Panc1 (cell line): ENCODE data around the gene ABTB2. TPM values are rescaled to one million over a fixed set of nuclear protein-coding genes. Genes with fewer than 3 reads are reported as not detected.

ENCODE experiments used
- ATAC-seq: fragments of 200-7000 bp; cut with Tn5 transposase; 2 replicates; pipeline ENCODE4 v1.9.1; 2020; ENCODE audit warnings: mild to moderate bottlenecking, moderate library complexity
- BruUV-seq: library from RNA; stranded (reverse); fragments of 400-500 nt; replicated peaks from 2 replicates; lab custom pipeline; 2021; lab: Mats Ljungman, UMichigan
- CTCF ChIA-PET: fragments of 300-600 bp; sonication (Branson Sonifier 250); formaldehyde crosslinking; loops from one replicate; lab custom pipeline; 2022; ENCODE audit warnings: antibody characterized with exemption; lab: Charles Lee
- POLR2A ChIA-PET: fragments of 300-600 bp; sonication (Branson Sonifier 250); formaldehyde crosslinking; loops from one replicate; lab custom pipeline; 2022; ENCODE audit warnings: antibody characterized with exemption; lab: Charles Lee
- DNase-seq: peaks from one replicate; pipeline ENCODE4 v3.0.0-alpha.2; 2010; ENCODE audit warnings: low read depth, low spot score
- H3K27ac ChIP-seq: 2 replicates; pipeline ENCODE4 v1.5.1; 2011; ENCODE audit warnings: mild to moderate bottlenecking, low read length, inconsistent platforms
- H3K27me3 ChIP-seq: fragments of 200-500 bp; sonication (Bioruptor generic); 2 replicates; pipeline ENCODE4 v1.6.0; 2014; ENCODE audit warnings: low read length, inconsistent platforms; ENCODE audit not compliant: control insufficient read depth, insufficient read depth
- H3K36me3 ChIP-seq: fragments of 200-500 bp; sonication (Bioruptor generic); 2 replicates; pipeline ENCODE4 v1.5.1; 2014; ENCODE audit warnings: inconsistent platforms, mild to moderate bottlenecking, low read length, moderate library complexity; ENCODE audit not compliant: control insufficient read depth, insufficient read depth
- H3K4me1 ChIP-seq: 2 replicates; pipeline ENCODE4 v1.5.1; 2011; ENCODE audit warnings: inconsistent platforms, mild to moderate bottlenecking, low read length, moderate library complexity; ENCODE audit not compliant: control insufficient read depth, insufficient read depth
- H3K4me3 ChIP-seq, 2 experiments: 2 replicates each; pipeline ENCODE4 v1.5.1; 2011 to 2012; ENCODE audit warnings: low read depth in 2 of 2, low read length in 2 of 2, mild to moderate bottlenecking in 2 of 2, inconsistent platforms in 1 of 2, moderate library complexity in 1 of 2
- H3K9me3 ChIP-seq: fragments of 200-500 bp; sonication (Bioruptor generic); 2 replicates; pipeline ENCODE4 v1.5.1; 2014; ENCODE audit warnings: low read depth, mild to moderate bottlenecking, inconsistent platforms, low read length, moderate library complexity; ENCODE audit not compliant: control insufficient read depth, insufficient read depth
- CTCF ChIP-seq: fragments of 450-650 bp; IDR thresholded peaks from 2 replicates; pipeline ENCODE4 v1.5.1; 2017; ENCODE audit warnings: mild to moderate bottlenecking
- POLR2AphosphoS5 ChIP-seq: IDR thresholded peaks from 2 replicates; pipeline ENCODE4 v1.6.1; 2012; ENCODE audit warnings: mild to moderate bottlenecking, low read depth, low read length, moderate library complexity
- REST ChIP-seq, 2 experiments: IDR thresholded peaks; 2 replicates each; pipeline ENCODE4 v1.6.1; 2011 to 2012; ENCODE audit warnings: low read depth in 2 of 2, control low read depth in 1 of 2, low read length in 1 of 2, mild to moderate bottlenecking in 1 of 2, moderate library complexity in 1 of 2; ENCODE audit not compliant: insufficient read depth in 1 of 2
- SIN3A ChIP-seq: IDR thresholded peaks from 2 replicates; pipeline ENCODE4 v1.6.1; 2012; ENCODE audit warnings: low read depth, mild to moderate bottlenecking, low read length, moderate library complexity, borderline replicate concordance; ENCODE audit not compliant: insufficient read depth
- TCF7L2 ChIP-seq: IDR thresholded peaks from 2 replicates; pipeline ENCODE4 v1.6.1; 2011; ENCODE audit warnings: mild to moderate bottlenecking, low read depth, low read length, inconsistent platforms
- in situ Hi-C: cut with HindIII; loops from 2 replicates; pipeline ENCODE4 v1.10.0; 2016; ENCODE audit warnings: low sequenced_read_pairs, low pct_unique_long_range_greater_than_20kb
- intact Hi-C: fragments of 100-400 bp; cut with micrococcal nuclease; formaldehyde crosslinking; loops from one replicate; pipeline ENCODE4 v1.10.0; 2022; ENCODE audit not compliant: unreplicated experiment
- total RNA-seq: library from RNA; stranded (reverse); gene quantifications from one replicate; pipeline ENCODE4 v1.2.1, GENCODE V29; 2021; ENCODE audit not compliant: unreplicated experiment

Gene ABTB2
- total RNA-seq, 1 experiment from 2014 or later = 22.7 TPM

GRCh38 chr11:34188181-34188580 lies 169.6 kb downstream of the ABTB2 start:
- in situ Hi-C loops = no loop called here
- Histone ChIP-seq H3K4me3 (no peak overlapping the region), H3K27me3 (no peaks in the 10 kb centered on the region), H3K4me1 (peaks cover 8% of the 10 kb centered on the region), H3K9me3 (no peaks in the 10 kb centered on the region), H3K27ac (no peak overlapping the region), H3K36me3 (no peaks in the 10 kb centered on the region)
- ChIA-PET CTCF (no interaction called here), POLR2A (no interaction called here)
- BruUV-seq = no TSS peak
- TF ChIP-seq POLR2AphosphoS5 (no peak), SIN3A (no peak), REST (IDR thresholded peaks at IDR 0.05; ENCODE audit: insufficient read depth in 1 of 2, low read depth in 2 of 2, low read length in 1 of 2) (no peak), TCF7L2 (no peak), CTCF (no peak)
- DNase-seq (no peak), ATAC-seq (no peak)
- intact Hi-C loops = no loop called here

GRCh38 chr11:34185926-34186841 lies 171.6 kb downstream of the ABTB2 start:
- POLR2A ChIA-PET = interaction anchor here (0.7 kb wide), 1 partner anchor 120 kb away, joined by 8 read pairs; no protein-coding TSS in a partner anchor
- no peak for DNase-seq
- no peak overlapping the region for H3K4me3 ChIP-seq
- no peaks in the 10 kb centered on the region; the same call in 1 of the 2 replicates for H3K4me1 ChIP-seq
- BruUV-seq = no TSS peak
- no peaks in the 10 kb centered on the region for H3K36me3 ChIP-seq
- no peak for ATAC-seq
- no peaks in the 10 kb centered on the region for H3K27me3 ChIP-seq
- intact Hi-C loops = no loop called here
- TF ChIP-seq SIN3A = no peak
- H3K27ac ChIP-seq = no peak overlapping the region
- in situ Hi-C loops = no loop called here
- no peaks in the 10 kb centered on the region for H3K9me3 ChIP-seq
- CTCF ChIA-PET = no interaction called here
